Middle frontal gyrus (tissue), 1 donor: Measurements from ENCODE around the gene WNT2.

Experiments used
- DNase-seq: peaks from one replicate; pipeline ENCODE4 v3.0.0-alpha.2; 2015; ENCODE audit warnings: low spot score; ENCODE audit errors: extremely low spot score

WNT2 gene

DNA sequence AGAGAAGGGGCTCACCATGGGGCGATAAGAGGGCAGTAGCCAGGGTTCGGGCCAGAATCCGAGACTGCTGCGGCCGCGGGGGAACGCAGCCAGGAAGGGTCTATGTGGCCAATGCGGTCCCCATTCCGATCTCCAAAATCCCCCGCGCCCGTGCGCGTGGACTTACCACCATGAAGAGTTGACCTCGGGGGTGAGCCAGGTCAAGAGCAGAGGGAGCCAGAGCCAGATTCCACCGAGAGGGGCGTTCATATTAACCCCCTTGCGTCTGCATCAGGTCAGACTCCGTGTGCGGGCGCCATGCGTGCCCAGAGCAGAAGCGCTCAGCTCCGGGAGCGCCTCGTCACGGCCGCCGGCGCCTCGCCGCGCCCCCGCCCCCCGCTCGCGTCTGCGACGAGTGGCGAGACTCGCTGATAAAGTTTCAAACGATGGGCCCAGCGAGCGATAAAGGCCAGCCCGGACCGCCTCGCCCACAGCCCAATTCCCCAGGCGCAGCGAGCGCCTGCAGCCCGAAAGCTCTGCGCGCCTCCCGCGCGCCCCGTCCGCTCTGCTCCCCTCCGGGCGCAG, at the start of gene WNT2:
Gene WNT2, minus strand, starts transcription at position 318 of the 564 bp plus-strand sequence. Its CDS starts 69 bp downstream, at position 249.
- no peak for DNase-seq

DNA sequence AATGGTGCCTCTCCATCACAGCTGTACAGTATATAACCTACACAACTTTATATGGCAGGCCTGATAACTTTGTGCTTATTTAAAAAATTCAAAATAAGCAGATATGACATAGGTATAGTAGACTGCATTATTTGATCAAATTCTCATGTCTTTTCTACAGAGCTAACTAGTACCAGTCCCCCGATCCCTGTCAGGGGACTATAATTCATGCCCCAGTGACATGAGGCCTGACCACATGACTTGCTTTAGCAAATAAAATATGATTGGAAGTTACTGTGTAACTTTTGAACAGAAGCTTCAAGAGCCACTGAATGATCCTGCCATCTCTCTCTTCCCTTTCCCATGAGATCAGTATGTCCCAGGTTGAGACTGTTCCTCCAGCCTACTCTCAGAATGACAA, 49.2 kb upstream of the WNT2 start:
- DNase-seq = no peak

DNA sequence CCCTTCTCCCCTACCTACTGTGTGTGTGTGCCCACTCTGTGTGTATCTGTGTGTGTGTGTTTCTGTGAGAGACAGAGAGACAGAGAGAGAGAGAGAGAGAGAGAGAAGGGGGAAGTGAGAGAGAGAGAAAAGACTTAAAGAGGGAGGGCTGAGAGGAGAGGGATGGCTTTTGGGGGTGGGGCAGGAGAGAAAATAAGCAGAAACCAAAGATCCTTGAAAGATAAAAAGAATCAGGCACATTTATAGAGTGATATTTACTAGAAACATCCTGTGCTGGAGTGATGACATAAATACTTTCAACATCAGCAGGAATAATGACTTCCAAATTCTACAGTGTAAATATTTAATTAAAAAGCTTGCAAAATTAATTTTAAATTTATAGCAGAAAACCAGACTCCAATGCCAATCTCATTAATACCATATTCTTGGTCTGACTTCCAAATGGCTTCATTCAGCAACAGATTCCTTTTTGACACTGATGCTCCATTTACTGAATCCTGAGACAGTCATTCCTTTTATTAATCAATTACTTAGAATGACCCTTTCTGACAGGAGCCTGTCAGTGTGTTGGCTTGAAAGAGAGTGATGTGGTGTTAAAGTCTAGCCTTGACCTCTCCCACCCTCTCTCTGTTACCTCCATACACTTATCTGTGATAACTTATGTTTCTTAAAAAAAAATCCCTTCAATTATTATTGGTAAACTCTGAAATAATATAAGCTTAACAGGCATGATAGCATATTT, 41.7 kb upstream of the WNT2 start:
- DNase-seq = no peak

DNA sequence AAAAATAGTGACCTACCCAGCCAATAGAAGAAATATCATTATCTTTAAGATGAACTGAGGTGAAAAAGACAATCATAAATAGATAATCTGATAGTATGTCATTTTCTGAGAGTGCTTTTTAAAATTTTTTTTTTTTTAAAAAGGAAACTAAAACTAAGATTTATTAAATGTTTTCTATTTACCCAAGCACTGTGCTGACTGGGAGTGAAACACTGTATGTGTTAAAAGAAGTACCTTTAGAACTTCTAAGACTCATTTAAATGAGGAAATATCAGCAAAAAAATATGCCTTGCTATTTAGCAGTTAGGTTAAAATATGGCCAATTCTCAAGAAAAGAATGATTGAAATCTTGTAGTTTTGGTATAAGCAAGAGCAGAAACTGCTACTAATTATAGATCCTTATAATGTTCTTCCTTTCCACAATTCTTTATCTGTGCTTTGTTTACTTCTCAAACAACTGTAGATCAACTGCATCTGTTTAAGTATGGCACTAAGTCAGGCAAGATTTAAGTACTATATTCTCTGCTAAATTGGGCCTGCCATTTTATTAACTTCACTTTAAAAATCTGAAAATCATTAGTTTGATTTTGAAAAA, 39.5 kb upstream of the WNT2 start:
- no peak for DNase-seq

DNA sequence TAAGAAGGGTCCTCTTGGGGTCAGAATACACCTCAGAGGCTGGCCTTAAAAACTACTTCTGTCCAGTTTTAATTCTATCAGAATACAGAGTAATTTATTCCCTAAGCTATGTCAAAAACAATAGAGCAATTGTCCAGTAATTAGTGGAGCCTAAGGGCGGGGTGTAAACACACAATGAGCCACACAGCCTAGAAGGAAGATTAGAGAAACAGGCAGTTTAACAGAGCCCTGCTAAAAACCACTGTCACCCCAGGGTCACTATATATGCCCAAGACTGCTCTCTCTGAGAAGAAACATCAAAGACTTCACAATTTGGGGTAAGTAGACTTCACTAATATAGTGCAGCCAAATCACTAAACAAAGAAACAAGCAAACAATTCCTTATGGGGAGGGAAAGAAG, 27.2 kb upstream of the WNT2 start:
- peak; percentile 30 for DNase-seq

DNA sequence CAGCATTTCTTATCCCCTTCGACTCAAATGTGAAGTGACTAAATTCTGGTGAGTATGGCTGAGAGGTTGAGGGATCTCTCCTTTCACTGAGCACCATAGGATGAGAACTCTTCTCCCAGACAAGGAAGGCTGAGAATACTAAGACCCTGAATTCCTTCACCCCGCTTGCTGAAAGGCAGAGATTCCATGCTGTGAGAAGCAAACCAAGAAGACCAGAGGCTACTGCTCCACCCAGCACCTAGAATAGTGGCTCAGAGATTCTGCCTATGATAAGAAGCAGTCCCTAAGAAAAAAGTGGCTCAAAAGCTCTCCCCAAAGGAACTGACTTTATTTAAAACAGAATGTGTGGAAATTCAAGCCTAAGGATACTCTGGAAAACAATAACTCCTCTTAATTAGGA, 26.7 kb upstream of the WNT2 start:
- no peak for DNase-seq

DNA sequence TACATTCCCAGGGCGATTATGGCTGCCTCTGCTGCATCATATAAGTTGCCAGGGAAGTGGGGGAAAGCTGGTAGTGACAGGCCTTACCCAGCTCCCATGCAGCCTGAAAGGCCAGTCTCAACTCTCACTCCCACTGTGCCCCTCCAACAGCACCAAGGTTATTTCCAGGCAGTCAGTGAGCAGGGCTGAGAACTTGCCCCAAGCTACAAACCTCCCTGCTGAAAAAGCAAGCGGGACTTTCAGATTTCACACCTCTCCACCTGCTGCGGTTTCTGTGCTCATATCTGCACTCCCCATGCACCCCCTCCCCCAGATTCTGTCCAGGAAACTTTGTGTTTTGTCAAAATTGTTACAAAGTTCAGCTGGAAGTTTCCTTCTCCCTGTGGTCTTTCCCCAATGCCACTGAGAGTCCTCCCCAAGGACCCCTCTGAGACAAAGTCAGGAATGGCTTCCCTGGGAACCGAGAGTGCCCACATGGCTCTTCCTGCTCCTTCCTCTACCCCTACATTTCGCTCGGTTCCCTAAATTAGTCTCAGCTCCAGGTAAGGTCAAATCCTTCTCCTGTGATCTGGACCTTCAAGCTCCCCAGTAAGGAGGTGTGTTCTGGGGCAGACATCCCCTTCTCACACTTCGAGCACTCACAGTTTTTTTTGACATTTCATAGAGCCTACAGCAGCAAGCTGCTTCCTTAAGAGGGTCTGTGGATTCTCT, 25.3 kb upstream of the WNT2 start:
- DNase-seq = no peak

DNA sequence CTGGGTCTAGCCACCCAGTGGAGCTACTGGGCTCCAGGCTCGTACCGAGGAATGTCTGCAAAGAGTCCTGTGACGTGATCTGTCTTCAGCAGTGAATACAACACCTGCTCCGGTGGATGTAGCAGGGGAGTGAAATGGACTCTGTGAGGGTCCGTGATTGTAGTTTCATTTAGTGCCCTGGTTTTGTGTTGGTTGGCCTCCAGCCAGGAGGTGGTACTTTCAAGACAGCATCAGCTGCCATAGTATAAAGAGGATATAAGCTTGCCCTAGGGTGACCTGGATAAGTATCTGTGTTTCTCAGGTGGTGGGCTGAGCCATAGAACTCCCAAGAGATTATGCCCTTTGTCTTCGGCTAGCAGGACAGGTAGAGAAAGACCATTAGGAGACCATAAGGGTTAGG, 24.6 kb upstream of the WNT2 start:
- DNase-seq = no peak

DNA sequence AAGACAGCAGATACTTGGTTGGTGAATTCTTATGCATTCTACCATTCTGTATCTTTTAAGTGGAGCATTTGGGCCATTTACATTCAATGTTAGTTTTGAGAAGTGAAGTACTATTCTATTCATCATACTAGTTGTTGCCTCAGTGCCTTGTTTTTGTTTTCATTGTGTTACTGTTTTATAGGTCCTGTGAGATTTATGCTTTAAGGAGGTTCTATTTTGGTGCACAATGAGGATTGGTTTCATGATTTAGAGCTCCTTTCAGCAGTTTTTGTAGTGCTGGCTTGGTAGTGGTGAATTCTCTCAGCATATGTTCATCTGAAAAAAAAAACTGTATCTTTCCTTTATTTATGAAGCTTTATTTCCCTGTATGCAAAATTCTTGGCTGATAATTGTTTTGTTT, 23.3 kb upstream of the WNT2 start:
- DNase-seq = no peak

DNA sequence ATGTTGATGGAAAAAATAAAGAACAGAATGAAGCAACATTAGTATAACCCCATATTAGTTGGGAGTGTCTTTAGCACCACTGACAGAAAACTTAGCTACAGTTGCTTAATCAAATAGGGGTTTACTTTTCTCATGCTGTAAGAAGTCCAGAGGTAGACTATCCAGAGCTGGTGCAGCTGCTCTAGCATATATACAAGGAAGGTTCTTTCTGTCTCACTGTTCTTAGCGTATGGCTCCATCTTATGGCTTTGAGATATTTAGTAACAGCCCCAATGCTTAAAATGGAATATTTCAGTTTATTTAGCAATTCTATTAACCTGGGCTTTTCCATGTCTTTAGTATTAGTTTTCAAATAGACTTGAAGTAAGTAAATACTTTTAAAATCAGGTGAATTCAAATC, 15.2 kb upstream of the WNT2 start:
- DNase-seq = no peak

DNA sequence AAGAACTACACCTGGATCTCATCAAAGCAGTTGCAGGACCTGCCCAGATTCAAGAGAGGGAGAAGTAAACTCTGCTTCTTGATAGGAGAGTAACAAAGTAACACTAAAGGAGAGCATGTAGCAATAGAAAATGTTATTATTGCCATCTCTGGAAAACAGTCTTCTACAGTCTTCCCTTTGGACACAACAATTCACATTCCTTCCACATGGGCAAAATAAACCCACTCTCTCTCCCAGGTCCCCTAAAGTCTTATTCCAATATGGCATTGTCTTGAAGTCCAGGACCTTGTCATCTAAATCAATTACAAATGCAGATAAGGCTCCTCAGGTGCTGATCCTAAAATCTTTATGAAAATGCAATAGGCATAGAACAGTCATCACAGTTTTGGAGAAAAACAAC, 10.3 kb upstream of the WNT2 start:
- DNase-seq = no peak

DNA sequence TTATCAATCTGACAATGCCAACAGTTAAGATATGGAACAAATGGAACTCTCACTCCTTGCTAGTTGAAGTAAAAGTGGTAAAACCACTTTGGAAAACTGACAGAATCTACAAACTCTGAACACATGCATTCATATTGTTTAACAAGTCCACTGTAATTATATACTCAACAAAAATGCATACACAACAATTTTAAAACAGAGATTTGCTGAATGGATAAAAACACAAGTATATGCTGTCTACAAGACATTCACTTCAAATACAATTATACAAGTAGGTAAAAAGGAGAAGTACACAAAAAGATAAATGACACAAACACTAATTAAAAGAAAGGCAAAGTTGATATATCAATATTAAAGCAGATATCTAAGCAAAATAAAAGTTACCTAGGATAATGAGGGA, 9.2 kb upstream of the WNT2 start:
- no peak for DNase-seq

DNA sequence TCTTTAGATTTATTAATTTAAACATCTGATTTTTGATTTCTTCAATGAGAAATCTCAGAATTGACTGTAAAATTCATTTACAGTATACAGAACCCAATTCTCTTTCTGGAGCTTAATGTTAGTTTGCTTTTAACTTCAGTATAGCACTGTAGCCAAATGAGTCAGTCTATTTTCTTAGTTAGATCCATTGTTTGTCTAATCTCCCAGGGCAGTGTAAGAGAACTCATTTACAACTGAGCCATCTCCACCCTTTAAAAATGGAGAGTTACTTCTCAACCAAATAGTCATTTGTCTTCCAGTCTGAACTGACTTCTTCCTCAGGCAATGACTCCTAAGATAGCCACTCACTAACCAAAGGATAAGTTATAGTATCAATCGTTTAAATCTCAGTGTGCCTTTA, 3.0 kb upstream of the WNT2 start:
- DNase-seq = no peak

DNA sequence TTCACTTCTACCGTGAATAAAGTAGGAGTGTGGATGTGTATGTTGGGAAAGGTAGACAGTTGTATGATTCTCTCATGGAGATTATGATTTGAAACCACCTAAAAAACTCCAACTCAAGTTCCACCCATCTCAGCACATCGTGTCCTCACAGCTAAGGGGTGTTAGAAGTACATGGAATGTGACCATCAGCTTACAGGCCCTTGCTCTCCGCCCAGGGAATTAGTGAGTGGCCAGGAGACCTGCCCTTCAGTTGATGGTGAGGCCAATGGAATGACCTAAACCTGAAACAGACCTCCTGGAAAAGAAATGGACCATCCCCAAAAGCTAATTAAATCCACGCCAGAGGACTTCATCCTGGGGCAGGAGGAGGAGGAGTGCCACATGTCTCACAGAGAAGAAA, 2.1 kb upstream of the WNT2 start:
- DNase-seq = no peak

DNA sequence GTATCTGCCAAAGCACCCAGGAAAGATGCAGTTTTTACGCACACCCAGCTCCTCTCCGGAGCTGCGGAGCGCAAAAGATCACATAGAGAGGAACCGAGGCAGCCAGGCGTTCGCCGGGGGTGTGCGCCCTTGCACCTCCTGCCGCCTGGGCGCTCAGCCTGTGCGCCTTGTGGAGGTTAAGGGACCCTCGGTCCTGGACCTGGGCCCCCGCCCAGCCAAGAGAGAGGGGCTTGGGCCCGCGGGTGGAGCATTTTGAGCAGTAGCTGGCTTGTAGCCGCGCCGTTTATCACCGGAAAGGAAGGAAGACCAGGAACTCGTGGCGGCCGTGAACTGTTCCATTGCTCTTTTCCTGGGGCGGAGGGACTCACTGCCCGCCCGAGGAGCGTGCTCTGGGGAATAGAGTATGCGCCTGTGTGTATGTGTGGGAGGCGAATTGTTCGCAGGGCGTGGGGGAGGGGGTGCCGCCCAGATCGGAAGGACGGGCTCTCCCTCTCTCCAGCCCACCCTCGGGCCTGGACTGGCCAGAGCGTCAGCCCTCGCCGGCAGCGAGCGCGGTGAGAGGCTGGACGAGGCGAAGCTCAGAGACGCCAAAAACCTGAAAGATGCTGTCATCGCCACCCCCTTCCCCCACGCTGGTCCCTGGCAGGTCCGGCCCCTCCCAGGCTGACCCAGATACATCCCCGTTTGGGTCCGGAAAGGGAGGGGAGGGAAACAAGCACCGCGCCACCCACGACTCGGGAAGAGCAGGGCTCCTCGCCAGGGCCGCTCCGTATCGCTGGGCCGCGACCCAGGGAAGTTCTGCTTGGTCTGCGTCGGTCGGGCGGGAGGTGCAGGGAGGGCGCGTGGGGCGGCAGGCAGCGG, 1.2 kb upstream of the WNT2 start:
- DNase-seq = no peak

DNA sequence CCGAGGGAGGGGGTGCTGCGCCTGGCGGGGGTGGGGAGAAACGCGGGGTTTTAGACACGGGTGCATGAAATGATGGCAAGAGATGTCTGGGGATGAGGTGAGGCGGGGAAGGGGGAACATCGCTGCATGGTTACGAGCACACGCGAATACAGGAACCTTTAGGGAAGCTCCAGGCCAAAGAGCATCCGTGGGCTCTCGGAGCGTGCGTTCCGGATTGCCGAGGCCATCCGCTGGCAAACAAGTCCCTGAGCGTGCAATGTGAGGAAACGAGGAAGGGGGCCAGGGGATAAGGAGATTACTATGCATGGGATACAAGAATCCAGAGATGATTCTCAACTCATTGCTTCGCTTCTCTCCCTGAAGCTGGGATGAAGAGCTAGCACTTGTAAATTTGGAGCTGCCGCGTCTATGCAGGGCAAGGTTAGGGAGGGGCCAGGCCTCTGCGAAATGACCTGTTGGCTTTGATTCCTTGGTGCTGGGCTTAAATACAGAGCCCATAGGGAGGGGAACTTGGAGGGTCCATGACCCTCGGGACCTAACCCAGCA, 520 bp upstream of the WNT2 start:
- DNase-seq = no peak

DNA sequence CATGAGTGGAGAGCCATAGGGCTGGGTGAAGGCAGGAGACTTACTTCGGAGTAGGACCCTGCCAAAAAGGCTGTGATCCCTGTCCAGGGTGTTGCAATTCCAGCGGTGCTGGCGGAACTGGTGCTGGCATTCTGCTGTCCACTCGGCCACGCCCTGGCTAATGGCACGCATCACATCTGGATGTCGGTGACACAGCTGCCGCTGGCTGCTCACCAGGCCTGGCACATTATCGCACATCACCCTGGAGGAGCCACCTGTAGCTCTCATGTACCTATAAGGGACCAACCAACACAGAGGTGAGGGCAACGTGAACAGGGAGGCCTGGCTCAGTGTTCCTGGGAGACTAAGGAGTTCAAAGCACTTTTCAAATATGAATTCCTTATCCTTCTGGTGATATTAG, 2.3 kb downstream of the WNT2 start:
- no peak for DNase-seq

DNA sequence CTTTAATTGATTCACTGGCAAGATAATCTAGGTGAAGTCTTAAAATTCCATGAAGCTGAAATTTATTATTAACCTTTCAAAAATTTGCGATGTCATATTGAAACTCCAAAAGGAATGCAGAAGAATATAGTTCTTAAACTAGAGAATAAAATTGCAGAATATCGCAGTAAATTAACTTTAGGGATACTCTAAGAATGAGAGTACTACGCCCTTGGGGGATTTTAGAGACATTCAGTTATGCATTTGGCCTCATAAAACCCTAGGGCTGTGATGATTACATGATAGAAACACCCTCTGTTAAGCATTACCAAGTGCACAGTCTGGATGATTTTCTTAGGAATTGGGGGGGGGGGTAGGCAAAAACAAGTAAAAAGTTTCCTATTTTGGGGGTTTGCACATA, 3.7 kb downstream of the WNT2 start:
- no peak for DNase-seq

DNA sequence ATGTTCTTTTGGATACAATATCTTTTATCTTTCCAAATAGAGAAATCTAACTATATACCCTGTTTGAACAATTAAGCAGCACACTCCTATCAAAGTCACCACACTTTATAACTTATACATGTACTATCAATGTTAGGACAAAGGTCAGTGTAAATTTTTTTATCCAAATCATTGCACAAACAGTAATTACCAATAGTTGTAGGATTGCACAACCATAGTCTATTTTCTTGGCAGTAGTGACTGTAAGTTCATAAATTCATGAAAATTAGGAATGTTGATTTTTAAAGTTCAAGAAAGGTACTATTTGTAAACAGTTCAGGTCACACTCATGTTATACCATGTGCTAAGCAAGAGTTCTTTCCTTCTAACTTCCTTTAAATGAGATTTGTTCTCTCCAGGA, 9.3 kb downstream of the WNT2 start:
- no peak for DNase-seq

DNA sequence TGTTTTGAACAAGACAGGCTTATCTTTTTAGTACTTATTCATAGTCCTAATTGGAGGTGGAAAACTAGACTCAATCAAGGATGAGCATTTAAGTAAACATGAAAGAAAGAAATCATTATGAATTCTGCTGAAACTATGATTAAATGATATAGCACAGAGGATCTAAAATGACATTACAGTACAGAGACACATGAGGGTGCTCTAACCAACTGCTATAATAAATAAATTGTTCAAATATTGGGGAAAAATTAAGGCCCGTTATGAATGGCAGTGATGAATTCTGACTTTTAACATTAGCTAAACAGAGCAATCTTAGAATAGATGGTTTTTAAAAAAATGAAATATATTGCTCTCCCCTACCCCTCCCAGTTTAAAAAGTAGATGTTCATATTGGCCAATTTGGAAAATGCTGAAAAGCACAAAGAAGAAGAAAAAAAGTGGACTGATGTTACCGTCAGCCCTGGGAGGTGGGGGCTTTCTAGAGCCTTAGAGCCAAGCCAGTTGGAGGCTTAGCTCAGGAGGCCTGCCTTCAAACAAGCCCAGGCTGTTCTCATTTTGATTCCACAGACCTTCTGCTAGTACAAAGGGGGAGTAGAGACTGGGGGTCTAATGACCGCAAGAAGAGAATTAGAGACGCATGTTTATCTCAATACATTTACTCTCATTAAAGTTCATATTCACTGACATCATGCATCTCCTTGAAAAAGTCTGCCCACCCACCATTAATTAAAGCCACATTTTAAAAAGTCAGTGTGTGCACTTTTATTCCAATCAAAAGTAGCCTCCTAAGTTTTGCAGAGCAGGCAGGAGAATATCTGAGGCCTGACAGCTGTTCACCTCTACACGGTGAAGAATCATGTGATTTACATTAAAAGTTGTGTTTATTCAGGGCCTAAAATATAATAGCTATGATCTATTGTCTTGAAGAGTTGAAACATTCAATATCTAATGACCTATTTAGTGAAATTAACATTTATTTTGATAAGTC, 10.0 kb downstream of the WNT2 start:
- no peak for DNase-seq
